Measurements from ENCODE around the gene LCE3B.

The LCE3B gene

GRCh38 chr1:152658649-152659048, 45.0 kb downstream of the LCE3B start:
- no peak for DNase-seq (ENCODE audit: low spot score)

- no peak for DNase-seq (ENCODE audit: low spot score)
These were observed 49.5 kb downstream of the LCE3B start, which contains the start of gene LCE2D for GRCh38 chr1:152663098-152663497. Gene LCE2D, plus strand, starts transcription at chr1:152663380. Its CDS starts 726 bp downstream, at chr1:152664106.
